ENCODE measurements around the gene GTF2E1.

GTF2E1 gene

DNA sequence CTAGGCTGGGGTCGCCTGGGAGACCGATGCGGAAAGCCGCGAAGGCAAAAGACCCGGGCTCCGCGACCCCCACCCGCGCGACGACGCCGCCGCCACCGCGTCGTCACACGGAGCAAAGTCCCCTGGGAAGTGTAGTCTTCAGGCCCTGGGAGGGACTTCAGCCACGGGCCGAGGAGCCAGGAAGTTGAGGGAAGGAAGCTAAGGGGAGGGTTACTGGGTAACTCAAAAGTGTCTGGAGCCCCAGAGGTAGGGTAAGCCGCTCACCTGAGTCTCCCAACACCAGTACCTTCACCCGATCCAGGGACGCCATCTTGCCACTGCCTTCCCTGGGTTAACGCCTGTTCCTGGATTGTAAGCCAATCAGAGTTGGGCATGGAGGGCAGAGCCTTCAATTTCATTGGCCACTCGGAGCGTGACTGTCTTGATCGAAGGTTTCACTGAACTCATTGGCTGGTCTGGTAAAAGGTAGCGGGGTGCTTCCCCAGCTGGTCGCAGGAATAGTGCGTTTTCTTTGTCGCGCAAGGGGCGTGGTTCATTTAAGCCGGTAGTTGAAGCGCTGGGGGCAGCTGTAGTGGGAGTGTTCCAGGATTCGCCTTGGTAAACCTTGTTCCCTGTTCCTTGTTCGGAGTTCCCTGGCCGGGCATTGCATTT lies at the start of gene GTF2E1, which contains the start of gene RABL3:
Gene GTF2E1, plus strand, starts transcription at position 547 of the 651 bp plus-strand sequence. CDS start 7,809 bp downstream, outside the sequence.
Gene RABL3, minus strand, starts transcription at position 319 of the 651 bp plus-strand sequence. Its CDS starts 9 bp downstream, at position 310.
- TF ChIP-seq, protein P1, sequence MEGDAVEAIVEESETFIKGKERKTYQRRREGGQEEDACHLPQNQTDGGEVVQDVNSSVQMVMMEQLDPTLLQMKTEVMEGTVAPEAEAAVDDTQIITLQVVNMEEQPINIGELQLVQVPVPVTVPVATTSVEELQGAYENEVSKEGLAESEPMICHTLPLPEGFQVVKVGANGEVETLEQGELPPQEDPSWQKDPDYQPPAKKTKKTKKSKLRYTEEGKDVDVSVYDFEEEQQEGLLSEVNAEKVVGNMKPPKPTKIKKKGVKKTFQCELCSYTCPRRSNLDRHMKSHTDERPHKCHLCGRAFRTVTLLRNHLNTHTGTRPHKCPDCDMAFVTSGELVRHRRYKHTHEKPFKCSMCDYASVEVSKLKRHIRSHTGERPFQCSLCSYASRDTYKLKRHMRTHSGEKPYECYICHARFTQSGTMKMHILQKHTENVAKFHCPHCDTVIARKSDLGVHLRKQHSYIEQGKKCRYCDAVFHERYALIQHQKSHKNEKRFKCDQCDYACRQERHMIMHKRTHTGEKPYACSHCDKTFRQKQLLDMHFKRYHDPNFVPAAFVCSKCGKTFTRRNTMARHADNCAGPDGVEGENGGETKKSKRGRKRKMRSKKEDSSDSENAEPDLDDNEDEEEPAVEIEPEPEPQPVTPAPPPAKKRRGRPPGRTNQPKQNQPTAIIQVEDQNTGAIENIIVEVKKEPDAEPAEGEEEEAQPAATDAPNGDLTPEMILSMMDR (IDR thresholded peaks at IDR 0.05; ENCODE audit: borderline replicate concordance, insufficient read depth, low read depth, low read length), result no peak

DNA sequence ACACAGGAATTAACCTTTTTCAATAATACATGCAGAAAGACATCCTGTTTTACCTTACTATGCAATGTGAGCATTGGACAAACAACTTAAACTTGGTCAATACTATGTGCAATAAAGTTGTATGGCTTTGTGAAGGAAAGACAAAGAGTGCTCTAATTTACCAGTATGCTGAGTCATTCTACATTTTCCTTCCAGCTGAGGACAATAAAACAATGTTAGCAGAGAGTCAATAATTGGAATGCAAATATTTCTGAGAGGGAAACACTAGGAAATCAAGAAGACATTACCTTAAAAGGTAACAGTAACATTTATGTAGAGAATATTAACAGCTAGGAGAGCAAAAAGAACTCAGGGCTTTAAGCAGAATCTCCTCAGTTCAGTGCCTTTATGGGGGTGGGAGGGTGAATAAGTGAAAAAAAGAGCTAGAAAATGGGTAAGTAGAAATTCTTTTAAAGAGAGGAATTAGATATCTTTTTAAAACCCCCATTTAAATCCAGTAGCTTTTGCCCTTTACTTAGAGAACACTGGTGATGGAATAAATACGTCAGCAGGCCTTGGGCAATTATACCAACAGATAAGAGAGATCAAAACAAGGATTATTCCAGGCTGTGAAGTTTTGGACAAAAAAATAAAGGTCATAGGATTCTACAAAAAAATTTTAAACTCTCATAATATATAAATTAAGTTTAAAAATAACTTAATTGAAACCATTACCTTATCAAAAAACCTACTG lies 48.9 kb upstream of the GTF2E1 start:
- H3K4me3 ChIP-seq (ENCODE audit: low read depth, low read length), result no peak overlapping the region
- TF ChIP-seq, protein P1 (IDR thresholded peaks at IDR 0.05; ENCODE audit: borderline replicate concordance, insufficient read depth, low read depth, low read length), result no peak

More for the DNA sequence above, at the start of gene GTF2E1, which contains the start of gene RABL3:
- peak within 1 kb of the TSS; percentile 75 for H3K4me3 ChIP-seq (ENCODE audit: low read depth, low read length)

DNA sequence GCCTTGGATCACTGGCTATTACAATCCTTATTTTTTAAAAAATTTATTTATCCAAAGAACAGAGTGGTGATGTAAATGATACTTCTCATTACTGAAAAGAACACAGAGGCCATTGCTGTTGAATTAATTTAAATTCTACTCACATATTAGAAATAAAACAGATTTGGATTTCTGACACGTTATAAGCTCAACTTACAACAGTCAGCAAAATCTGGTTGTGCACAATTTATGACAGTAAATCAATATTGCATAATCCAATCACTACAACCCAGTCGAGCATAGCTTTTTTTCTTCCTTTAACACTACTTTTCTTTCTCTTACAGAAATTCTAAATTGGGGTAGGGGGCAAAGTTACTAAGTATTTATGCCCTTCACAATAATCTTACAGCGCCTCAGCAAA lies 43.2 kb upstream of the GTF2E1 start:
- H3K4me3 ChIP-seq (ENCODE audit: low read depth, low read length), result no peak overlapping the region
- TF ChIP-seq, protein P1 (IDR thresholded peaks at IDR 0.05; ENCODE audit: borderline replicate concordance, insufficient read depth, low read depth, low read length), result no peak

DNA sequence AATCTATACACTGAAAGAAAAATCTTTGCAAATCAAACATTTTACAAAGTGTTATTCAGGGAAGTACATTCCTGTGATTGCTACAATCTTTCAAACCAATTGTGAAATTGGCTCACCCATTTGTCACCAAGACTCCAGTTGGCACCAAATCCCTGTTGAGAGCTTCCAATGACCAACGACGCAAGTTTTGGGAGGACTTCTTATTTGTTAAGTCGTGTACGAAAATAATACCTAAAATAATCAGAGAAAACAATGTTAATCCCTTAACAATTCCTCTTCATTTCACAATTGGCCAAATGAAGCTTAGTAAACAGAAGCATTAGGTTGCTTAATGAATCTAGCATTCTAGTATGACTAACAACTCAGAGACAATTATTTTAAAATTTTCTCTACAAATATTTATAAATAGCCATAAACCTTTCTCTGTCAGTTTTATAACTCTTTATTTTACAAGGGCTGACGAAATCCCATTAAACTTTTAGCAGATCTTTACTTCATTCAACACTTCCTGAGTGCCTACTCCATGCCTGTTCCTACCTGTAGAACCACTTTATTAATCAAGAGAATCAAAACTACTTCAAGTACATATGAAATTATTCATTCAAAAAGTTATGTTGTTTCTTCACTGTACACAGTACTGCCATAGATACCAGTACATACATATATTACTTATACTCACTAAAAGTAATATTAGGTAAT lies 36.5 kb upstream of the GTF2E1 start:
- TF ChIP-seq, protein P1 (IDR thresholded peaks at IDR 0.05; ENCODE audit: borderline replicate concordance, insufficient read depth, low read depth, low read length), result no peak
- no peak overlapping the region for H3K4me3 ChIP-seq (ENCODE audit: low read depth, low read length)

DNA sequence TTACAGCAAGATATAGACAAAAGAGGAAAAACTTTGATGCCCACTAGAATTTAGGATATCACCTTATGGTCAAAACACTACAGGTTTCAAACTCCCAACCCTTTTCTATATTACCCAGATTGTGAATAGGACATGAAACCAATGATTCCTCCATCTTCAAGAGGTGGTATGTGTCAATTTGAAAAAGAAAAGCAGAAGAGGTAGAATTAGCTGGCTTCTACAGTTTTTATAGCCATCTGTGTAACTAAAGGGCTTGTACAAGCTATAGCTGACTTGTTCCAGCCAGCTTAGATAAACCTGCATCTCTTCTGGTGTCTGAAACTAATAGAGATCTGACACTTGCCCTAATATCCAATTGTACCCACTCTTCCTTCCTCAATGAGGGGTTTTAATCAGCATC lies 35.6 kb upstream of the GTF2E1 start:
- no peak overlapping the region for H3K4me3 ChIP-seq (ENCODE audit: low read depth, low read length)
- TF ChIP-seq, protein P1 (IDR thresholded peaks at IDR 0.05; ENCODE audit: borderline replicate concordance, insufficient read depth, low read depth, low read length), result no peak

DNA sequence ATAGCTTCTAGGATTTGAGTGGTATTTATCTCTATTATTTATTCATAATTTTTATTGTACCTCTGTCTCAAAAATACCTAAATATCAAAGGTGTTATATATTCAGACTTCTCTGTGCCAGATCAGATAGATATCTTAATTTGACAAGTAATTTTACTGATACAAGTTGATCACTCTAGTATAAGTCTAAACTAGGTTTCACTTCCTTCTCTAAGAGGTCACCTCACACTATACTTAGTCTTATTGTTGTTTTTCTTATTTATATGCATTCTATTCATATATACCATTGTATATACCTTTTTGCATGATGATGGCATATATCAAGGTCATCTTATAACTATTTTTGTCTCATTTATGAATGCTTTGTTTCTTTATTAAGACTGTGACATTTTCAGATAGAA lies 34.1 kb upstream of the GTF2E1 start:
- H3K4me3 ChIP-seq (ENCODE audit: low read depth, low read length), result no peak overlapping the region
- TF ChIP-seq, protein P1 (IDR thresholded peaks at IDR 0.05; ENCODE audit: borderline replicate concordance, insufficient read depth, low read depth, low read length), result no peak

Data from GM12875 (cell line).